OCI-LY7 (cell line): ENCODE results near the gene SPHKAP. TPM values are rescaled to one million over a fixed set of nuclear protein-coding genes. Genes with fewer than 3 reads are reported as not detected.

Source experiments
- BruUV-seq: library from RNA; stranded (reverse); fragments of 400-500 nt; replicated peaks from 2 replicates; lab custom pipeline; 2021; lab: Mats Ljungman, UMichigan
- CTCF ChIA-PET: fragments of 300-600 bp; sonication (Branson Sonifier 250); formaldehyde crosslinking; loops from one replicate; lab custom pipeline; 2022; ENCODE audit warnings: antibody characterized with exemption; ENCODE audit not compliant: unreplicated experiment; lab: Charles Lee
- POLR2A ChIA-PET: fragments of 300-600 bp; sonication (Branson Sonifier 250); formaldehyde crosslinking; loops from one replicate; lab custom pipeline; 2022; ENCODE audit warnings: antibody characterized with exemption; lab: Charles Lee
- DNase-seq: peaks from one replicate; pipeline ENCODE4 v3.0.0-alpha.2; 2015; ENCODE audit warnings: low spot score
- H2AFZ ChIP-seq: fragments of 200-600 bp; sonication (generic), shearing (Covaris generic); 2 replicates; pipeline ENCODE4 v1.6.1; 2014; ENCODE audit warnings: mild to moderate bottlenecking, antibody characterized with exemption, low read length, moderate library complexity
- H3K27ac ChIP-seq: fragments of 200-600 bp; sonication (generic); 2 replicates; pipeline ENCODE4 v1.5.1; 2014; ENCODE audit warnings: mixed run types, low read depth, mild to moderate bottlenecking, moderate library complexity, low read length, inconsistent platforms; ENCODE audit not compliant: poor library complexity, severe bottlenecking
- H3K36me3 ChIP-seq: fragments of 200-600 bp; sonication (generic); 2 replicates; pipeline ENCODE4 v1.6.1; 2014; ENCODE audit warnings: mild to moderate bottlenecking, antibody characterized with exemption, low read length, moderate library complexity, mixed read lengths; ENCODE audit not compliant: insufficient read depth
- H3K4me1 ChIP-seq: fragments of 200-600 bp; sonication (generic); 2 replicates; pipeline ENCODE4 v1.5.1; 2014; ENCODE audit warnings: mild to moderate bottlenecking, low read length; ENCODE audit not compliant: insufficient read depth, poor library complexity, severe bottlenecking
- H3K4me2 ChIP-seq: fragments of 200-600 bp; sonication (generic); 2 replicates; pipeline ENCODE4 v1.6.1; 2014; ENCODE audit warnings: mild to moderate bottlenecking, low read length
- H3K4me3 ChIP-seq: fragments of 200-600 bp; sonication (generic); 2 replicates; pipeline ENCODE4 v1.5.1; 2014; ENCODE audit warnings: mild to moderate bottlenecking, low read depth, low read length; ENCODE audit not compliant: poor library complexity, severe bottlenecking
- H3K79me2 ChIP-seq: fragments of 200-600 bp; sonication (generic); 2 replicates; pipeline ENCODE4 v1.6.1; 2016; ENCODE audit warnings: low read depth, mild to moderate bottlenecking, low read length, moderate library complexity, mixed read lengths; ENCODE audit not compliant: insufficient read depth
- H3K9me2 ChIP-seq: fragments of 200-600 bp; sonication (generic); 2 replicates; pipeline ENCODE4 v1.6.1; 2016; ENCODE audit warnings: mild to moderate bottlenecking, low read length, mixed read lengths; ENCODE audit not compliant: insufficient read depth
- H3K9me3 ChIP-seq: fragments of 200-600 bp; sonication (generic); 2 replicates; pipeline ENCODE4 v1.6.1; 2014; ENCODE audit warnings: mild to moderate bottlenecking, mixed run types, low read length, mixed read lengths
- H4K20me1 ChIP-seq: fragments of 200-600 bp; sonication (generic); 2 replicates; pipeline ENCODE4 v1.6.1; 2014; ENCODE audit warnings: mild to moderate bottlenecking, antibody characterized with exemption, low read length, moderate library complexity, mixed read lengths; ENCODE audit not compliant: insufficient read depth
- CTCF ChIP-seq: fragments of 200-600 bp; sonication (generic); conservative IDR thresholded peaks from 2 replicates; pipeline ENCODE4 v1.5.1; 2014; ENCODE audit warnings: mild to moderate bottlenecking, antibody characterized with exemption, low read length, moderate library complexity, mixed read lengths
- EZH2phosphoT487 ChIP-seq: fragments of 200-600 bp; sonication (generic); IDR thresholded peaks from 2 replicates; pipeline ENCODE4 v1.6.1; 2018; ENCODE audit warnings: low read depth, borderline replicate concordance, mild to moderate bottlenecking, mixed run types, antibody characterized with exemption, low read length, moderate library complexity, mixed read lengths
- intact Hi-C: fragments of 100-400 bp; cut with micrococcal nuclease; formaldehyde crosslinking; loops from one replicate; pipeline ENCODE4 v1.10.0; 2022; ENCODE audit not compliant: unreplicated experiment
- total RNA-seq, 2 experiments: library from RNA; depleted of rRNA in 1 of 2; stranded (reverse); fragments of >200 nt in 1 of 2; shearing (Covaris generic) in 1 of 2; gene quantifications; 2 replicates each; pipeline ENCODE4 v1.2.3, GENCODE V29; 2014 to 2022

The SPHKAP gene
- total RNA-seq, 2 experiments from 2014 or later = not detected

GRCh38 chr2:228126401-228126800, 55.1 kb downstream of the SPHKAP start:
- ChIA-PET POLR2A (interaction anchor here (0.8 kb wide), 1 partner anchor 88 kb away, joined by 3 read pairs; no protein-coding TSS in a partner anchor), CTCF (no interaction called here)
- Histone ChIP-seq H3K27ac (no peak overlapping the region), H3K79me2 (no peaks in the 10 kb centered on the region), H3K4me1 (no peaks in the 10 kb centered on the region), H3K4me2 (no peak overlapping the region), H3K4me3 (no peak overlapping the region), H3K9me2 (no peaks in the 10 kb centered on the region), H4K20me1 (no peaks in the 10 kb centered on the region), H3K36me3 (no peaks in the 10 kb centered on the region), H2AFZ (no peak overlapping the region), H3K9me3 (no peaks in the 10 kb centered on the region)
- intact Hi-C loops = no loop called here
- BruUV-seq = no TSS peak
- TF ChIP-seq EZH2phosphoT487 (no peak), CTCF (no peak)
- no peak for DNase-seq

GRCh38 chr2:228118940-228119339, 62.5 kb downstream of the SPHKAP start:
- intact Hi-C loops = no loop called here
- H4K20me1 ChIP-seq = no peaks in the 10 kb centered on the region
- ChIA-PET POLR2A (no interaction called here), CTCF (no interaction called here)
- H3K4me3 ChIP-seq = no peak overlapping the region
- H3K36me3 ChIP-seq = no peaks in the 10 kb centered on the region
- H3K27ac ChIP-seq = no peak overlapping the region
- TF ChIP-seq CTCF (no peak), EZH2phosphoT487 (no peak)
- no peak overlapping the region for H2AFZ ChIP-seq
- no peak overlapping the region for H3K4me2 ChIP-seq
- no peaks in the 10 kb centered on the region for H3K79me2 ChIP-seq
- no peaks in the 10 kb centered on the region for H3K4me1 ChIP-seq
- no TSS peak for BruUV-seq
- no peaks in the 10 kb centered on the region for H3K9me2 ChIP-seq
- H3K9me3 ChIP-seq = no peaks in the 10 kb centered on the region
- DNase-seq = no peak

- no peaks in the 10 kb centered on the region for H3K79me2 ChIP-seq
- H3K9me2 ChIP-seq = no peaks in the 10 kb centered on the region
- no TSS peak for BruUV-seq
- ChIA-PET CTCF (no interaction called here), POLR2A (interaction anchor here (1.1 kb wide), 1 partner anchor 241 kb away, joined by 3 read pairs; no protein-coding TSS in a partner anchor)
- no peak overlapping the region for H3K4me3 ChIP-seq
- H3K36me3 ChIP-seq = no peaks in the 10 kb centered on the region
- no peaks in the 10 kb centered on the region for H3K9me3 ChIP-seq
- no peak for DNase-seq
- no peaks in the 10 kb centered on the region for H4K20me1 ChIP-seq
- no peak overlapping the region for H3K27ac ChIP-seq
- intact Hi-C loops = no loop called here
- H3K4me1 ChIP-seq = no peaks in the 10 kb centered on the region
- no peak overlapping the region for H3K4me2 ChIP-seq
- no peak for TF ChIP-seq CTCF
- no peak for TF ChIP-seq EZH2phosphoT487
- no peak overlapping the region for H2AFZ ChIP-seq
These were observed 73.6 kb downstream of the SPHKAP start for GRCh38 chr2:228107846-228108245.
